ENCODE measurements around the gene RAB26. TPM values are rescaled to one million over a fixed set of nuclear protein-coding genes. Genes with fewer than 3 reads are reported as not detected.

RAB26 gene
- total and polyA plus RNA-seq, 2 experiments from 2014 or later = 4.1 to 8.7 TPM

DNA sequence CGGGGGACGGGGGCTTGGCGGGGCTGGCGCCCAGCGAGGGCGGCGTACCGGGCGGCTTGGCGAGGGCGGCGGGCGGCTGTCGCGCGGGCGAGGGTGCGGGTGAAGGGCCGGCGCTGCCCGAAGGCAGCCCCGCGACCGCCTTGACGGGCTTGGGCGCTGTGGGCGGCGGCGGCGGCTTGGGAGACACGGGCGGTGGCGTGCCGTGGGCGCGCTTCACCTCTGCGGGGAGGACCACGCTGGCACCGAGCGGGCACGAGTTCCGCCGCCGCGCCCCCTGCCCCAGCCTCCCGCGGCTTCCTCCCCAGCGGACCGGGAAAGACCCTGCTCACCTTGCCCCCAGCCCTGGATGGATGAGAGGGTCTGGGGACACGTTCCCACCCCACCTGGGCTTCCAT, 30.7 kb downstream of the RAB26 start (continued):
- TF ChIP-seq, protein P1, sequence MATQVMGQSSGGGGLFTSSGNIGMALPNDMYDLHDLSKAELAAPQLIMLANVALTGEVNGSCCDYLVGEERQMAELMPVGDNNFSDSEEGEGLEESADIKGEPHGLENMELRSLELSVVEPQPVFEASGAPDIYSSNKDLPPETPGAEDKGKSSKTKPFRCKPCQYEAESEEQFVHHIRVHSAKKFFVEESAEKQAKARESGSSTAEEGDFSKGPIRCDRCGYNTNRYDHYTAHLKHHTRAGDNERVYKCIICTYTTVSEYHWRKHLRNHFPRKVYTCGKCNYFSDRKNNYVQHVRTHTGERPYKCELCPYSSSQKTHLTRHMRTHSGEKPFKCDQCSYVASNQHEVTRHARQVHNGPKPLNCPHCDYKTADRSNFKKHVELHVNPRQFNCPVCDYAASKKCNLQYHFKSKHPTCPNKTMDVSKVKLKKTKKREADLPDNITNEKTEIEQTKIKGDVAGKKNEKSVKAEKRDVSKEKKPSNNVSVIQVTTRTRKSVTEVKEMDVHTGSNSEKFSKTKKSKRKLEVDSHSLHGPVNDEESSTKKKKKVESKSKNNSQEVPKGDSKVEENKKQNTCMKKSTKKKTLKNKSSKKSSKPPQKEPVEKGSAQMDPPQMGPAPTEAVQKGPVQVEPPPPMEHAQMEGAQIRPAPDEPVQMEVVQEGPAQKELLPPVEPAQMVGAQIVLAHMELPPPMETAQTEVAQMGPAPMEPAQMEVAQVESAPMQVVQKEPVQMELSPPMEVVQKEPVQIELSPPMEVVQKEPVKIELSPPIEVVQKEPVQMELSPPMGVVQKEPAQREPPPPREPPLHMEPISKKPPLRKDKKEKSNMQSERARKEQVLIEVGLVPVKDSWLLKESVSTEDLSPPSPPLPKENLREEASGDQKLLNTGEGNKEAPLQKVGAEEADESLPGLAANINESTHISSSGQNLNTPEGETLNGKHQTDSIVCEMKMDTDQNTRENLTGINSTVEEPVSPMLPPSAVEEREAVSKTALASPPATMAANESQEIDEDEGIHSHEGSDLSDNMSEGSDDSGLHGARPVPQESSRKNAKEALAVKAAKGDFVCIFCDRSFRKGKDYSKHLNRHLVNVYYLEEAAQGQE (IDR thresholded peaks at IDR 0.05; ENCODE audit: unreplicated experiment) = no peak
- TF ChIP-seq EZH2phosphoT487 (IDR thresholded peaks at IDR 0.05; ENCODE audit: unreplicated experiment) (no peak), NANOG (IDR thresholded peaks at IDR 0.05; ENCODE audit: borderline replicate concordance) (no peak), ZNF331 (CRISPR knock-in tag; IDR thresholded peaks at IDR 0.05; ENCODE audit: low read depth) (no peak), ZNF114 (CRISPR knock-in tag; IDR thresholded peaks at IDR 0.05) (no peak), CREB1 (CRISPR knock-in tag; IDR thresholded peaks at IDR 0.05; ENCODE audit: low read depth) (no peak), STAT1 (IDR thresholded peaks at IDR 0.05; ENCODE audit: unreplicated experiment) (no peak), JUNB (IDR thresholded peaks at IDR 0.05; ENCODE audit: unreplicated experiment) (no peak), ETS1 (IDR thresholded peaks at IDR 0.05) (no peak), EZH2 (IDR thresholded peaks at IDR 0.05; ENCODE audit: low read depth, unreplicated experiment) (no peak), POLR2AphosphoS5 (IDR thresholded peaks at IDR 0.05; ENCODE audit: low read depth) (no peak)
- TF ChIP-seq, protein P2, sequence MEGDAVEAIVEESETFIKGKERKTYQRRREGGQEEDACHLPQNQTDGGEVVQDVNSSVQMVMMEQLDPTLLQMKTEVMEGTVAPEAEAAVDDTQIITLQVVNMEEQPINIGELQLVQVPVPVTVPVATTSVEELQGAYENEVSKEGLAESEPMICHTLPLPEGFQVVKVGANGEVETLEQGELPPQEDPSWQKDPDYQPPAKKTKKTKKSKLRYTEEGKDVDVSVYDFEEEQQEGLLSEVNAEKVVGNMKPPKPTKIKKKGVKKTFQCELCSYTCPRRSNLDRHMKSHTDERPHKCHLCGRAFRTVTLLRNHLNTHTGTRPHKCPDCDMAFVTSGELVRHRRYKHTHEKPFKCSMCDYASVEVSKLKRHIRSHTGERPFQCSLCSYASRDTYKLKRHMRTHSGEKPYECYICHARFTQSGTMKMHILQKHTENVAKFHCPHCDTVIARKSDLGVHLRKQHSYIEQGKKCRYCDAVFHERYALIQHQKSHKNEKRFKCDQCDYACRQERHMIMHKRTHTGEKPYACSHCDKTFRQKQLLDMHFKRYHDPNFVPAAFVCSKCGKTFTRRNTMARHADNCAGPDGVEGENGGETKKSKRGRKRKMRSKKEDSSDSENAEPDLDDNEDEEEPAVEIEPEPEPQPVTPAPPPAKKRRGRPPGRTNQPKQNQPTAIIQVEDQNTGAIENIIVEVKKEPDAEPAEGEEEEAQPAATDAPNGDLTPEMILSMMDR (conservative IDR thresholded peaks at IDR 0.05; ENCODE audit: low read depth in 2 of 2) = no peak

GRCh38 chr16:2179576-2179975, 31.2 kb downstream of the RAB26 start:
- peaks cover 20% of the 10 kb centered on the region for H3K27me3 Mint-ChIP-seq (ENCODE audit: insufficient read depth, low read depth, poor library complexity)
- H3K4me1 Mint-ChIP-seq = peaks cover 6% of the 10 kb centered on the region
- H3K4me1 ChIP-seq (ENCODE audit: insufficient read depth) = no peaks in the 10 kb centered on the region
- no peak overlapping the region for H3K27ac Mint-ChIP-seq
- H3K27ac ChIP-seq (ENCODE audit: low read depth) = no peak overlapping the region
- H3K9me3 Mint-ChIP-seq = no peaks in the 10 kb centered on the region
- no peaks in the 10 kb centered on the region for H3K27me3 ChIP-seq (ENCODE audit: insufficient read depth)
- DNase-seq (ENCODE audit: low spot score) (no peak), ATAC-seq (no peak)
- H3K36me3 Mint-ChIP-seq (ENCODE audit: low read depth) = peaks cover 17% of the 10 kb centered on the region
- no peaks in the 10 kb centered on the region for H3K79me2 ChIP-seq (replicated peaks; ENCODE audit: insufficient read depth)
- H3F3A ChIP-seq (replicated peaks; ENCODE audit: low read depth) = 0 out of 2 replicates have a peak, but pooled peaks cover 19% of the 10 kb centered on the region
- TF ChIP-seq, protein P2 (conservative IDR thresholded peaks at IDR 0.05; ENCODE audit: low read depth in 2 of 2) = no peak
- no peak overlapping the region for H3K4me3 Mint-ChIP-seq
- no peaks in the 10 kb centered on the region for H3K36me3 ChIP-seq (ENCODE audit: insufficient read depth)
- H2AFZ ChIP-seq = no peak overlapping the region
- 0 out of 2 replicates have a peak overlapping the region, but pooled peaks have one; percentile 30 for H3K4me3 ChIP-seq
- no peak overlapping the region for H3K4me2 ChIP-seq
- H4K20me1 ChIP-seq (replicated peaks; ENCODE audit: insufficient read depth) = no peaks in the 10 kb centered on the region; the same call in 1 of the 2 replicates
- H3K9me2 ChIP-seq (ENCODE audit: insufficient read depth) = no peaks in the 10 kb centered on the region

Data from GM23338 (cell line).